DOHH2 (cell line): ENCODE data around the gene HPSE2.

Experiments
- CTCF ChIP-seq: fragments of 200-600 bp; sonication (generic); IDR thresholded peaks from one replicate; pipeline ENCODE4 v1.5.1; 2014; ENCODE audit warnings: antibody characterized with exemption, mild to moderate bottlenecking, low read depth, low read length; ENCODE audit not compliant: poor library complexity, severe bottlenecking
- EZH2phosphoT487 ChIP-seq: fragments of 200-600 bp; sonication (generic); IDR thresholded peaks from 2 replicates; pipeline ENCODE4 v1.6.1; 2017; ENCODE audit warnings: borderline replicate concordance, mild to moderate bottlenecking, antibody characterized with exemption, low read length, moderate library complexity, mixed read lengths

GRCh38 chr10:98878921-98879320, 356.7 kb downstream of the HPSE2 start:
- TF ChIP-seq CTCF (no peak), EZH2phosphoT487 (no peak)
